CD4-positive, alpha-beta T cell (primary cell): ENCODE data around the gene SASS6. TPM values are rescaled to one million over a fixed set of nuclear protein-coding genes. Genes with fewer than 3 reads are reported as not detected.

Experiments used
- ATAC-seq: fragments of 200-7000 bp; cut with Tn5 transposase; one replicate; pipeline ENCODE4 v1.10.0; 2022; ENCODE audit warnings: mild to moderate bottlenecking; ENCODE audit not compliant: poor library complexity
- CTCF ChIA-PET: fragments of 350-600 bp; sonication (Branson Sonifier 250); formaldehyde crosslinking; loops from one replicate; lab custom pipeline; 2021; ENCODE audit warnings: antibody characterized with exemption, inconsistent platforms; lab: Charles Lee
- POLR2A ChIA-PET: fragments of 350-600 bp; sonication (Branson Sonifier 250); formaldehyde crosslinking; loops from one replicate; lab custom pipeline; 2021; ENCODE audit warnings: antibody characterized with exemption, inconsistent platforms; lab: Charles Lee
- DNase-seq, 14 experiments: peaks; one replicate each; pipeline ENCODE4 v3.0.0-alpha.2; 2013 to 2020; ENCODE audit warnings: mixed read lengths in 2 of 14
- H3K27ac ChIP-seq, 2 donors: one replicate each; pipeline versions ENCODE4 v1.5.1 to v1.7.0; 2013; ENCODE audit warnings: low read length in 2 of 2, low read depth in 1 of 2, mild to moderate bottlenecking in 1 of 2
- H3K27me3 ChIP-seq, 2 experiments: 1 replicate in 1 of 2; 2 replicates in 1 of 2; pipeline versions ENCODE4 v1.6.1 to v1.7.0; 2013; ENCODE audit warnings: low read length in 2 of 2, control low read depth in 1 of 2, mild to moderate bottlenecking in 1 of 2, moderate library complexity in 1 of 2; ENCODE audit not compliant: insufficient read depth in 2 of 2, control insufficient read depth in 1 of 2
- H3K36me3 ChIP-seq: one replicate; pipeline ENCODE4 v1.6.1; 2013; ENCODE audit warnings: low read length, control low read depth; ENCODE audit not compliant: insufficient read depth
- H3K4me1 ChIP-seq: one replicate; pipeline ENCODE4 v1.6.1; 2013; ENCODE audit warnings: low read length, control low read depth; ENCODE audit not compliant: insufficient read depth
- H3K4me3 ChIP-seq: one replicate; pipeline ENCODE4 v1.5.1; 2013; ENCODE audit warnings: mild to moderate bottlenecking, low read length, moderate library complexity
- H3K9me3 ChIP-seq, 2 experiments: 1 replicate in 1 of 2; 2 replicates in 1 of 2; pipeline versions ENCODE4 v1.6.1 to v1.7.0; 2013; ENCODE audit warnings: low read length in 2 of 2, mild to moderate bottlenecking in 2 of 2, control low read depth in 1 of 2, moderate library complexity in 1 of 2; ENCODE audit not compliant: control insufficient read depth in 1 of 2, insufficient read depth in 1 of 2
- H3K27ac Mint-ChIP-seq: one replicate; pipeline ENCODE4 v1.8.0; 2020; ENCODE audit warnings: mixed read lengths
- H3K27me3 Mint-ChIP-seq: one replicate; pipeline ENCODE4 v1.8.0; 2021; ENCODE audit warnings: mixed read lengths
- H3K36me3 Mint-ChIP-seq: one replicate; pipeline ENCODE4 v1.8.0; 2021; ENCODE audit warnings: low read depth, mixed read lengths
- H3K4me1 Mint-ChIP-seq: one replicate; pipeline ENCODE4 v1.8.0; 2021; ENCODE audit warnings: low read depth, mixed read lengths
- H3K4me3 Mint-ChIP-seq: one replicate; pipeline ENCODE4 v1.8.0; 2020; ENCODE audit warnings: mild to moderate bottlenecking, mixed read lengths
- H3K9me3 Mint-ChIP-seq: one replicate; pipeline ENCODE4 v1.8.0; 2020; ENCODE audit warnings: mixed read lengths
- intact Hi-C, 2 experiments: fragments of 100-400 bp; cut with DNase I in 1 of 2; cut with micrococcal nuclease in 1 of 2; formaldehyde crosslinking; loops; one replicate each; pipeline versions ENCODE4 v1.15.1 to v1.9.0; 2023 to 2025; cut with DNase I, micrococcal nuclease
- total RNA-seq, 174 experiments: library from RNA in 2 of 174; stranded (reverse) in 2 of 174; gene quantifications; one replicate each; pipeline ENCODE4 v1.2.3 and lab custom pipeline; 2021 to 2026
- TF ChIP-seq, protein P1 (sequence below): fragments of 200-600 bp; IDR thresholded peaks from one replicate; pipeline ENCODE4 v1.8.0; 2022; ENCODE audit warnings: antibody characterized with exemption, mild to moderate bottlenecking

SASS6 gene
- total RNA-seq, 2 experiments from 2014 or later, result 1.7 to 1.8 TPM

DNA sequence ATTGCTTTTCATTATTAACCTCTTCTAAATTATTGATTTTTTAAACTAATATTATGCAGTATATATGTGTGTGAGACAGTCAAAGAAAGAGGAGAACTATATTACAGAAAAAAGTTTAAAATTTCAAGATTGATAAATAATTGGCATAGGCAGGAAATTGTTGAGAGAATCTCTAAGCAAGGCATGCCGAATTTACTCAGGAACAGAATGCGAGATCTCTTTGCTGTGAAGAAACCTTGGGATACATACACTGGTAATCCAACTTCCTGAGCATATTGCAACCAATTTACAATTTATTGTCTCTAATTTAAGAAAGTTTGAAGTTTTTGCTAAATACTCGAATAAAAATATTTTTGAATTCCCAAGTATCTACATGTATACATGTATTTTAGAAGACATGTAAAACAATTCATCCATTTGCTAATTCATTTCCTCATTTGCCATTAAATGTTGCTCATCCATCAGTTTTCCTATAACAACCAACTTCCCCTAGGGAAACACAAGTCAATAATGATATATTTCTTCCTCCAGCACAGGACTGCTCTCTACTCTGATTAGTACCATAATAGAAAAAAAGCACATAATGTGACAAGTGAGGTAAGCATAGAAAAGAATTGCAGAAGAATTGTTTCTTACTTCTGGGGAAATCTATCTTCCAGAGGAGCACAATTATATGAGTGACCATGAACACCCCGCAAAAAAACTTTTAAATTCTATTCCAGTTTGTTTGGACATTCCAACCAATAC lies 44.7 kb upstream of the SASS6 start:
- no peak overlapping the region for H3K27ac Mint-ChIP-seq
- intact Hi-C loops, result no loop called here
- CTCF ChIA-PET, result no interaction called here

DNA sequence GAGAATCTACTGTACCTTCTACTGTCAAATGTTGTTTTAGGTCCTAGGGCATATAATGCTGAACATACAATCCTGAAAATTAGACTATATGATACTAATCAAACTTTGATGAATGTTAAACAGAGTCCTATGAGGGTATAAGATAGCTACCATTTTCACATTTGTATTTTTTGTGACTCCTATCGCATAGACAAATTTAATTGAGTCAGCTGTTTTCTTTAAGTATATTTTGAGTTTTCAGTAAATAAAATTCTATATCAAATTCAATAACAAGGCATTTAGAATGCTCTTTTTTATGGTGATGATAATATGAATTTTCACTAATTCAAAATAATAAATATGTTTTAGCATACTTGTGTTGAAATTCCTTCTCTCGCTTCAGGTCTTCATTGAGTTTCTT lies 35.3 kb upstream of the SASS6 start:
- Histone ChIP-seq H3K4me3 (no peak overlapping the region), H3K4me1 (no peaks in the 10 kb centered on the region), H3K36me3 (no peaks in the 10 kb centered on the region), H3K9me3 (no peaks in the 10 kb centered on the region), H3K27ac (no peak overlapping the region), H3K27me3 (no peaks in the 10 kb centered on the region)
- TF ChIP-seq, protein P1, sequence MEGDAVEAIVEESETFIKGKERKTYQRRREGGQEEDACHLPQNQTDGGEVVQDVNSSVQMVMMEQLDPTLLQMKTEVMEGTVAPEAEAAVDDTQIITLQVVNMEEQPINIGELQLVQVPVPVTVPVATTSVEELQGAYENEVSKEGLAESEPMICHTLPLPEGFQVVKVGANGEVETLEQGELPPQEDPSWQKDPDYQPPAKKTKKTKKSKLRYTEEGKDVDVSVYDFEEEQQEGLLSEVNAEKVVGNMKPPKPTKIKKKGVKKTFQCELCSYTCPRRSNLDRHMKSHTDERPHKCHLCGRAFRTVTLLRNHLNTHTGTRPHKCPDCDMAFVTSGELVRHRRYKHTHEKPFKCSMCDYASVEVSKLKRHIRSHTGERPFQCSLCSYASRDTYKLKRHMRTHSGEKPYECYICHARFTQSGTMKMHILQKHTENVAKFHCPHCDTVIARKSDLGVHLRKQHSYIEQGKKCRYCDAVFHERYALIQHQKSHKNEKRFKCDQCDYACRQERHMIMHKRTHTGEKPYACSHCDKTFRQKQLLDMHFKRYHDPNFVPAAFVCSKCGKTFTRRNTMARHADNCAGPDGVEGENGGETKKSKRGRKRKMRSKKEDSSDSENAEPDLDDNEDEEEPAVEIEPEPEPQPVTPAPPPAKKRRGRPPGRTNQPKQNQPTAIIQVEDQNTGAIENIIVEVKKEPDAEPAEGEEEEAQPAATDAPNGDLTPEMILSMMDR, result no peak
- no peak overlapping the region for H3K4me3 Mint-ChIP-seq
- no peaks in the 10 kb centered on the region for H3K27me3 Mint-ChIP-seq
- no peak for DNase-seq
- ChIA-PET CTCF (no interaction called here), POLR2A (no interaction called here)
- H3K9me3 Mint-ChIP-seq, result no peaks in the 10 kb centered on the region
- H3K4me1 Mint-ChIP-seq, result no peaks in the 10 kb centered on the region
- H3K27ac Mint-ChIP-seq, result no peak overlapping the region
- no peaks in the 10 kb centered on the region for H3K36me3 Mint-ChIP-seq
- intact Hi-C loops, result no loop called here
- no peak for ATAC-seq

More for the DNA sequence above, 44.7 kb upstream of the SASS6 start:
- TF ChIP-seq, protein P1, result no peak
- no peaks in the 10 kb centered on the region for H3K36me3 Mint-ChIP-seq
- Histone ChIP-seq H3K27ac (no peak overlapping the region), H3K27me3 (no peaks in the 10 kb centered on the region), H3K9me3 (peaks cover 0 to 4% of the 10 kb centered on the region in 2 experiments), H3K36me3 (no peaks in the 10 kb centered on the region), H3K4me1 (no peaks in the 10 kb centered on the region), H3K4me3 (no peak overlapping the region)
- H3K27me3 Mint-ChIP-seq, result no peaks in the 10 kb centered on the region
- H3K9me3 Mint-ChIP-seq, result no peaks in the 10 kb centered on the region
- no peak overlapping the region for H3K4me3 Mint-ChIP-seq
- ATAC-seq, result no peak
- POLR2A ChIA-PET, result no interaction called here
- no peaks in the 10 kb centered on the region for H3K4me1 Mint-ChIP-seq
- DNase-seq, result no peak

DNA sequence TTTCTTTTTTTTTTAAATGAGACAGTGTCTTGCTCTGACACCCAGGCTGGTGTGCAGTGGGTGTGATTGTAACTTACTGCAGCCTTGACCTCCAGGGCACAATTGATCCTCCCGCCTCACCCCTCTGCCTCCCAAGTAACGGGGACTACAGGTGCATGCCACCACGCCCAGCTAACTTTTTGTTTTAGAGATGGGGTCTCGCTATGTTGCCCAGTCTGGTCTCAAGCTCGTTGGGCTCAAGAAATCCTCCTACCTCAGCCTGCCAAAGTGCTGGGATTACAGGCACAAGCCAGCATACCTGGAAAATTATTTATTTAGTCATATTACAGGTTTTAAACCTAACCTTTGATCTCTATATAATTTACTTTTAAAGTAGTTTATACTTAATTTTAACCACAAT lies 32.0 kb upstream of the SASS6 start:
- H3K4me3 Mint-ChIP-seq, result no peak overlapping the region
- H3K27ac ChIP-seq, result no peak overlapping the region
- H3K36me3 Mint-ChIP-seq, result no peaks in the 10 kb centered on the region
- H3K27ac Mint-ChIP-seq, result no peak overlapping the region
- H3K27me3 ChIP-seq, result no peaks in the 10 kb centered on the region
- ATAC-seq (no peak), DNase-seq (no peak)
- H3K9me3 ChIP-seq, result no peaks in the 10 kb centered on the region
- no peak overlapping the region for H3K4me3 ChIP-seq
- H3K27me3 Mint-ChIP-seq, result no peaks in the 10 kb centered on the region
- TF ChIP-seq, protein P1, result no peak
- H3K4me1 ChIP-seq, result no peaks in the 10 kb centered on the region
- intact Hi-C loops, result no loop called here
- no peaks in the 10 kb centered on the region for H3K4me1 Mint-ChIP-seq
- H3K9me3 Mint-ChIP-seq, result no peaks in the 10 kb centered on the region
- CTCF ChIA-PET, result no interaction called here
- H3K36me3 ChIP-seq, result no peaks in the 10 kb centered on the region
- POLR2A ChIA-PET, result no interaction called here
